ES-I3 (cell line): Measurements from ENCODE around the gene S1PR4.
"Not testable (repeated sequence)": the region's sequence is repeated elsewhere in the genome, so short reads cannot be mapped to it uniquely, and the experiment has no call there.

Experiments
- H3K36me3 ChIP-seq: 2 replicates; pipeline ENCODE4 v1.6.1; 2013; ENCODE audit warnings: mild to moderate bottlenecking, low read length, control low read depth, moderate library complexity; ENCODE audit not compliant: insufficient read depth
- H3K4me1 ChIP-seq: 2 replicates; pipeline ENCODE4 v1.6.1; 2013; ENCODE audit warnings: mild to moderate bottlenecking, control low read depth, low read length; ENCODE audit not compliant: insufficient read depth
- H3K9ac ChIP-seq: 2 replicates; pipeline ENCODE4 v1.6.1; 2013; ENCODE audit warnings: low read depth, mild to moderate bottlenecking, low read length, moderate library complexity
- H3K9me3 ChIP-seq: 2 replicates; pipeline ENCODE4 v1.6.1; 2013; ENCODE audit warnings: mild to moderate bottlenecking, low read length, moderate library complexity; ENCODE audit not compliant: control insufficient read depth, insufficient read depth

Gene S1PR4

GRCh38 chr19:3204646-3205275, 26.2 kb downstream of the S1PR4 start:
- Histone ChIP-seq H3K9ac (no peak overlapping the region), H3K4me1 (peaks cover 3% of the 10 kb centered on the region; the same call in 1 of the 2 replicates), H3K9me3 (no peaks in the 10 kb centered on the region), H3K36me3 (peaks cover 11% of the 10 kb centered on the region)

GRCh38 chr19:3206216-3206953, 27.8 kb downstream of the S1PR4 start:
- Histone ChIP-seq H3K36me3 (peaks cover 11% of the 10 kb centered on the region), H3K4me1 (peaks cover 3% of the 10 kb centered on the region; the same call in 1 of the 2 replicates), H3K9ac (no peak overlapping the region), H3K9me3 (no peaks in the 10 kb centered on the region)

DNA sequence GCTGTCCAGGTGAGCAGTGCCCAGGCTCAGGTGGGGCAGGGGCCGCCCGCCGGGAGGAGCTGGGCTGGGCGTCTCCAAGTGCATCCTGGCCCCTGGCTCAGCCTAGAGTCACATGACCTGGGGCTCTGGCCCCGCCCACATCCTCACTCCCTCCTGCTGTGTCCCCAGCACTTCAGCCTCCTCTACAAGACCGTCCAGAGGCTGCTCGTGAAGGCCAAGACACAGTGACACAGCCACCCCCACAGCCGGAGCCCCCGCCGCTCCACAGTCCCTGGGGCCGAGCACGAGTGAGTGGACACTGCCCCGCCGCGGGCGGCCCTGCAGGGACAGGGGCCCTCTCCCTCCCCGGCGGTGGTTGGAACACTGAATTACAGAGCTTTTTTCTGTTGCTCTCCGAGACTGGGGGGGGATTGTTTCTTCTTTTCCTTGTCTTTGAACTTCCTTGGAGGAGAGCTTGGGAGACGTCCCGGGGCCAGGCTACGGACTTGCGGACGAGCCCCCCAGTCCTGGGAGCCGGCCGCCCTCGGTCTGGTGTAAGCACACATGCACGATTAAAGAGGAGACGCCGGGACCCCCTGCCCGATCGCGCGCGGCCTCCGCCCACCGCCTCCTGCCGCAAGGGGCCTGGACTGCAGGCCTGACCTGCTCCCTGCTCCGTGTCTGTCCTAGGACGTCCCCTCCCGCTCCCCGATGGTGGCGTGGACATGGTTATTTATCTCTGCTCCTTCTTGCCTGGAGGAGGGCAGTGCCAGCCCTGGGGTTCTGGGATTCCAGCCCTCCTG, 29.1 kb downstream of the S1PR4 start:
- H3K9me3 ChIP-seq: no peaks in the 10 kb centered on the region
- no peak overlapping the region for H3K9ac ChIP-seq
- H3K4me1 ChIP-seq: peaks cover 3% of the 10 kb centered on the region; the same call in 1 of the 2 replicates
- peaks cover 11% of the 10 kb centered on the region for H3K36me3 ChIP-seq

- Histone ChIP-seq H3K9ac (no peak overlapping the region), H3K36me3 (peaks cover 11% of the 10 kb centered on the region)
Measured at GRCh38 chr19:3208317-3209207, 30.0 kb downstream of the S1PR4 start.

DNA sequence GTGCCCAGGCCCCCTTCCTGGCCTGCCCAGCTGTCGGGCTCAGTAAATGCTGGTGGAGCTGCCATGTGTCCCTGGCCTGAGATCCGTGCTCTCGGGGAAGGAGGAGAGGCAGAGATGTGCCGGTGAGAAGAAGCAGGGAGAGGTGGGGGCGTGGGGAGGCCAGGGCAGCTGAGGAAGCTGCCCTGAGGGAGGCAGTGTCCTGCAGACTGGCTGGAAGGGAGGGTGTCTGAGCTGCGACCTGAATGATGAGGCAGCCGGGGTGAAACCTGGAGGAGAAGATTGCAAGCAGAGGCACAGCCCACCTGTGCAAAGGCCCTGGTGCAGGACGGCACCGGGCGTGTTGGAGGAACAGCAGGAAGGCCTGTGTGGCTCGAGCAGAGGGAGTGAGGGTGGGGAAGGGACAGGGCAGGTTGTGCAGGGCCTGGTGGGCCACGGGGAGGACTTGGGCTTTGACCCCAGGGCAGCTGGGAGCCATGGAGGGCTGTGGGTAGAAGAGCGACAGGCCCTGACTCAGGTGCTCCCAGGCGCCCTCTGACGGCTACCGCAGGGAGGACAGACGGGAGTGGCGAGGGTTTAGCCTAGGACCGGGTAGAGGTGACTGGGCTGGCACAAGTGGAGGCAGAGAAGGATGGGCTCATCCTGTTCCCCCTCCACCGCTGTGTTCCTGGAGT, 31.9 kb downstream of the S1PR4 start:
- no peak overlapping the region for H3K9ac ChIP-seq
- H3K9me3 ChIP-seq: no peaks in the 10 kb centered on the region
- H3K4me1 ChIP-seq: peaks cover 3% of the 10 kb centered on the region; the same call in 1 of the 2 replicates
- peaks cover 7% of the 10 kb centered on the region; the same call in 1 of the 2 replicates for H3K36me3 ChIP-seq

More at GRCh38 chr19:3208317-3209207, 30.0 kb downstream of the S1PR4 start:
- no peaks in the 10 kb centered on the region for H3K9me3 ChIP-seq
- H3K4me1 ChIP-seq: peaks cover 3% of the 10 kb centered on the region; the same call in 1 of the 2 replicates

- no peaks in the 10 kb centered on the region for H3K9me3 ChIP-seq
- H3K36me3 ChIP-seq: 0 out of 2 replicates have a peak, but pooled peaks cover 4% of the 10 kb centered on the region
- peaks cover 3% of the 10 kb centered on the region; the same call in 1 of the 2 replicates for H3K4me1 ChIP-seq
- H3K9ac ChIP-seq: no peak overlapping the region
Measured at GRCh38 chr19:3211191-3211590, 32.6 kb downstream of the S1PR4 start.

DNA sequence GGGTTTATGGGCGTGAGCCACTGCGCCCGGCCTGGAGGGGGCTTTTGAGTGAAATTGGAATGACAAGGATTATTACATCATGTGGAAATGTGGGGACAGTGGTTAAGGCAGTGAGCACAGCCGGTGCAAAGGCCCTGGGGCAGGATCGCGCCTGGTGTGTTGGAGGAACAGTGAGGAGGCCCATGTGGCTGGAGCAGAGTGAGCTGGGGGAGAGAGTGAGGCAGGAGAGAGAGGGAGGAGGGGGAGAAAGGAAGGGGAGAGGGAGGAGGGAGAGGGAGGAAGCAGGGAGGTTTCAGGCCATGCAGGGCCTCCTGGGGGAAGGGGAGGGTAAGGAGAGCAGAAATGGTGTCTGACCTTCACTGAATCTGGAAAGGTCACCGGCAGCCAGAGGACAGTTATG, 34.6 kb downstream of the S1PR4 start:
- Histone ChIP-seq H3K36me3 (no peaks in the 10 kb centered on the region), H3K4me1 (no peaks in the 10 kb centered on the region; the same call in 1 of the 2 replicates), H3K9ac (no peak overlapping the region), H3K9me3 (no peaks in the 10 kb centered on the region)

DNA sequence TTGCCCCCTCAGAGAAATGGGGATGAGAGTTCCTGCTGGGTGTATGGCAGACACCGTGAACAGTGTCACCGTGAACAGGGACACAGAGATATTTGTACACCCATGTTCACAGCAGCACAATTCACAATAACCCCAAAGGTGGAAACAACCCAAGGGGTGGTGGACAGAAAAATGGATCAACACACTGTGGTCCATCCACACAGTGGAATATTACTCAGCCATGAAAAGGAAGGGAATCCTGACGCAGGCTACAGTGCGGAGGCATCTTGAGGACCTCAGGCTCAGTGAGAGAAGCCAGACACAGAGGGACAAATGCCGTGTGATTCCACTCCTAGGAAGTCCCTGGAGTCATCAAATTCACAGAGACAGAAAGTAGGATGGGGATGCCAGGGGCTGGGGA, 38.3 kb downstream of the S1PR4 start:
- no peaks in the 10 kb centered on the region for H3K9me3 ChIP-seq
- H3K9ac ChIP-seq: no peak overlapping the region
- H3K36me3 ChIP-seq: no peaks in the 10 kb centered on the region
- H3K4me1 ChIP-seq: no peaks in the 10 kb centered on the region

DNA sequence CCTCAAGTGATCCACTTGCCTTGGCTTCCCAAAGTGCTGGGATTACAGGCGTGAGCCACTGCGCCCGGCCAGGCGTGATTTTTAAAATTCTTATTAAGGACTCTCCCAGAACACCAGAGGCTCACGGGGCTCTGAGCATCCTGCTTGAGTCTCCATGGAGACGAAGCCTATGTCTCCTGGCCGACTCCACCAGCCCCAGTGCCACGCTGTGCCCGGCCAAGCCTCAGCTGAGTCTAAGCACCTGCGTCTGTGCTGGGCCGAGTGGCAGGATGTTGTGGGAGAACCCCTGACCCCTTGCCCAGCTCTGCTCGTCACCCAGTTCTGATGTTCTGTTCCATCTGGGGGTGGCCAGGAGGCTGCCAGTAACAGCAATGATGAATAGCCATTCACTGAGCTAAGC, 42.0 kb downstream of the S1PR4 start:
- Histone ChIP-seq H3K4me1 (no peaks in the 10 kb centered on the region), H3K36me3 (no peaks in the 10 kb centered on the region), H3K9ac (no peak overlapping the region), H3K9me3 (no peaks in the 10 kb centered on the region)

DNA sequence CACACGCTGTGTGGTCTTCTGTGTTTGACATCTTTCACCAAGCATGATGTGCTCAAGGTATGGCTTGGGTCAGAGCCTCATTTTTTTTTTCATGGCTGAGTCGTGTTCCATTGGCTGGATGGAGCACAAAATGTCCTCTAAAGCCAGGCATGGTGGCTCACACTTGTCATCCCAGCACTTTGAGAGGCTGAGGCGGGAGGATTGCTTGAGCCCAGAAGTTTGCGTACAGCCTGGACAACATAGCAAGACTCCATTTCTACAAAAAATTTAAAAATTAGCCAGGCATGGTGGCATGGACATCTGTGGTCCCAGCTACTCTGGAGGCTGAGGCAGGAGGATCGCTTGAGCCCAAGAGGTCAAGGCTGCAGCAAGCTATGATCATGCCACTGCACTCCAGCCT, 43.0 kb downstream of the S1PR4 start:
- H3K36me3 ChIP-seq, H3K9me3 ChIP-seq, H3K9ac ChIP-seq, H3K4me1 ChIP-seq: not testable (repeated sequence)

- Histone ChIP-seq H3K4me1 (no peaks in the 10 kb centered on the region), H3K36me3 (no peaks in the 10 kb centered on the region), H3K9ac (no peak overlapping the region), H3K9me3 (no peaks in the 10 kb centered on the region)
Measured at GRCh38 chr19:3222709-3223108, 44.1 kb downstream of the S1PR4 start.

DNA sequence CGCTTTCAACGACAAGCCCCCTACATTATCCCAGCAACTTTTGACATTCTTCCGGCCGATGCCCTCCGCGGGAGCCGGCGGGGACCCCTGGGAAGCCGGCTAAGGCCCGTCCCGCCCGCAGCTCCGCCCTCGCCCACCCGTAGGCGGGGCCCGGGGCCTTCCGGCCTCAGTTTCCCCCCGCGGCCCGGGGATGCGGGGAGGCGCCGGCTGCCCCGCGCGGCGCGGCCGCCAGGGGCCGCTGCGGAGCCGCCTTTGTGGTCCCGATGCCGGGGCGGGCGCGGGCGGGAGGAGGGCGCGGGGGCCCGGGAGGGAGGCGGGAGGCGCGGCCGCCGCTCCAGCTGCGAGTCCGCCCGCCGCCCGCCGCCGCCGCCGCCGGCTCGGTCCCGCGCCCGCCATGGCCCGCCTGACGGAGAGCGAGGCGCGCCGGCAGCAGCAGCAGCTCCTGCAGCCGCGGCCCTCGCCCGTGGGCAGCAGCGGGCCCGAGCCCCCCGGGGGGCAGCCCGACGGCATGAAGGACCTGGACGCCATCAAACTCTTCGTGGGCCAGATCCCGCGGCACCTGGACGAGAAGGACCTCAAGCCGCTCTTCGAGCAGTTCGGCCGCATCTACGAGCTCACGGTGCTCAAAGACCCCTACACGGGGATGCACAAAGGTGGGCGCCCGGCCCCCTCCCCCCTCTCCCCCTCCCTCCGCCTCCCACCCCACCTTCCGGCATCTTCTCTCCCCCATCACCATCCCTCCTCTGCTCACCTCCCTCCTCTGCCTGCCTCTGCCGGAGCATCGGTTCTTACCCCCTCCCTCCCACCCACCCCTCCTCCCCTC, 46.0 kb downstream of the S1PR4 start, which contains the start of gene CELF5:
CELF5 (plus strand) TSS at position 316 of the 823 bp plus-strand sequence; CDS start at position 395, 79 bp downstream.
- H3K36me3 ChIP-seq: no peaks in the 10 kb centered on the region
- H3K9me3 ChIP-seq: no peaks in the 10 kb centered on the region
- peak within 1 kb of the TSS; percentile 58 for H3K9ac ChIP-seq
- H3K4me1 ChIP-seq: no peaks in the 10 kb centered on the region

DNA sequence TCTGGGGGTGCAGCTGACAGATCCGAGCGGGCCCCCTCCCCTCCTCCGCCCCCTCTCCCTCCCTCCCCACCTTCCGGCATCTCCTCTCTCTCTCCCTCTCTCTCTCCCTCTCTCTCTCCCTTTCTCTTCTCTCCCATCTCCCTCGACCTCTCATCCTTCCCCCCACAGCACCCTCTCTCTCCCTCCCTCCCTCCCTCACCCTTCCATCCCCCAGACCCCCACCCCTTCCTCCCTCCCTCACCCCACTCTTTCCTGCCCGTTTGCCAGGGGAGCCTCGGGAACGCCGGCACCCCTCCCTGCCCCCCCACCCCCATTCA, 46.6 kb downstream of the S1PR4 start:
- Histone ChIP-seq H3K36me3 (no peaks in the 10 kb centered on the region), H3K9ac (peak overlapping the region; percentile 33; the same call in 1 of the 2 replicates), H3K4me1 (no peaks in the 10 kb centered on the region), H3K9me3 (no peaks in the 10 kb centered on the region)
